Hepatocyte (in vitro differentiated cells): ENCODE results near the gene CCNT1.

ENCODE experiments used
- CTCF ChIP-seq: fragments of 200-600 bp; sonication (generic); IDR thresholded peaks from 2 replicates; pipeline ENCODE4 v1.5.1; 2016; ENCODE audit warnings: antibody characterized with exemption, mild to moderate bottlenecking; ENCODE audit not compliant: poor library complexity
- EZH2 ChIP-seq: fragments of 200-600 bp; sonication (generic); IDR thresholded peaks from 2 replicates; pipeline ENCODE4 v1.6.1; 2016; ENCODE audit warnings: antibody characterized with exemption, mild to moderate bottlenecking, borderline replicate concordance

GRCh38 chr12:48728807-48729206, 12.3 kb upstream of the CCNT1 start:
- TF ChIP-seq CTCF: no peak
- TF ChIP-seq EZH2: no peak
